HEK293 (cell line): ENCODE results near the gene SLC2A5.

Experiments used
- CTCF ChIA-PET: fragments of 350-600 bp; formaldehyde crosslinking; extraction: SDS; loops from one replicate; lab custom pipeline; 2021; ENCODE audit warnings: antibody characterized with exemption; lab: Yijun Ruan, JAX
- POLR2A ChIA-PET: fragments of 300-600 bp; formaldehyde crosslinking; extraction: SDS; loops from one replicate; lab custom pipeline; 2020; ENCODE audit warnings: antibody characterized with exemption, inconsistent platforms; lab: Yijun Ruan, JAX
- H3K27ac ChIP-seq: fragments of 200-500 bp; sonication (Bioruptor generic); 2 replicates; pipeline ENCODE4 v1.5.1; 2014; ENCODE audit warnings: low read depth, low read length, control low read depth, inconsistent platforms; ENCODE audit errors: extremely low read depth
- H3K36me3 ChIP-seq, 2 experiments: fragments of 200-500 bp in 1 of 2; sonication (Bioruptor generic) in 1 of 2; 1 replicate in 1 of 2; 2 replicates in 1 of 2; pipeline ENCODE4 v1.5.1; 2014 to 2017; ENCODE audit warnings: inconsistent platforms in 2 of 2, low read length in 2 of 2; ENCODE audit not compliant: control insufficient read depth in 2 of 2, insufficient read depth in 1 of 2
- H3K4me1 ChIP-seq: fragments of 200-500 bp; sonication (Bioruptor generic); 2 replicates; pipeline ENCODE4 v1.5.1; 2014; ENCODE audit warnings: mild to moderate bottlenecking, low read length, inconsistent platforms; ENCODE audit not compliant: control insufficient read depth, insufficient read depth
- H3K4me3 ChIP-seq: 2 replicates; pipeline ENCODE4 v1.5.1; 2011; ENCODE audit warnings: low read depth, mild to moderate bottlenecking, control low read depth, low read length, moderate library complexity
- H3K9me3 ChIP-seq: fragments of 200-500 bp; sonication (Bioruptor generic); 2 replicates; pipeline ENCODE4 v1.5.1; 2014; ENCODE audit warnings: low read depth, low read length, inconsistent platforms; ENCODE audit not compliant: control insufficient read depth, insufficient read depth
- OSR2 ChIP-seq: fragments of 450-650 bp; formaldehyde crosslinking; IDR thresholded peaks from 2 replicates; pipeline ENCODE4 v1.5.1; 2016; ENCODE audit warnings: missing biosample characterization, missing genetic modification characterization
- REPIN1 ChIP-seq: fragments of 450-650 bp; formaldehyde crosslinking; IDR thresholded peaks from 2 replicates; pipeline ENCODE4 v1.5.1; 2017; ENCODE audit warnings: missing biosample characterization, missing genetic modification characterization, low read depth
- ZEB2 ChIP-seq: fragments of 450-650 bp; formaldehyde crosslinking; IDR thresholded peaks from 2 replicates; pipeline ENCODE4 v1.5.1; 2016; ENCODE audit warnings: missing biosample characterization, missing genetic modification characterization
- ZFP69B ChIP-seq: fragments of 450-650 bp; formaldehyde crosslinking; IDR thresholded peaks from 2 replicates; pipeline ENCODE4 v1.5.1; 2016; ENCODE audit warnings: missing biosample characterization, missing genetic modification characterization
- ZNF112 ChIP-seq: fragments of 450-650 bp; formaldehyde crosslinking; IDR thresholded peaks from 2 replicates; pipeline ENCODE4 v1.5.0; 2017; ENCODE audit warnings: missing biosample characterization, missing genetic modification characterization
- ZNF121 ChIP-seq: fragments of 450-650 bp; formaldehyde crosslinking; IDR thresholded peaks from 2 replicates; pipeline ENCODE4 v1.5.1; 2016; ENCODE audit warnings: missing biosample characterization, missing genetic modification characterization
- ZNF555 ChIP-seq: fragments of 450-650 bp; formaldehyde crosslinking; conservative IDR thresholded peaks from 2 replicates; pipeline ENCODE4 v1.5.1; 2017; ENCODE audit warnings: missing biosample characterization, mild to moderate bottlenecking, missing genetic modification characterization, inconsistent platforms
- ZNF558 ChIP-seq: fragments of 450-650 bp; formaldehyde crosslinking; IDR thresholded peaks from 2 replicates; pipeline ENCODE4 v1.5.1; 2016; ENCODE audit warnings: missing biosample characterization, missing genetic modification characterization
- ZNF571 ChIP-seq: fragments of 450-650 bp; formaldehyde crosslinking; IDR thresholded peaks from 2 replicates; pipeline ENCODE4 v1.5.0; 2017; ENCODE audit warnings: missing biosample characterization, missing genetic modification characterization
- ZNF654 ChIP-seq: fragments of 450-650 bp; formaldehyde crosslinking; IDR thresholded peaks from 2 replicates; pipeline ENCODE4 v1.5.1; 2016; ENCODE audit warnings: low read depth, missing biosample characterization, missing genetic modification characterization
- ZNF677 ChIP-seq: fragments of 450-650 bp; IDR thresholded peaks from 2 replicates; pipeline ENCODE4 v1.5.0; 2018; ENCODE audit warnings: missing biosample characterization, mild to moderate bottlenecking, missing genetic modification characterization, moderate library complexity
- TF ChIP-seq, protein P1 (sequence below): fragments of 450-650 bp; formaldehyde crosslinking; IDR thresholded peaks from 2 replicates; pipeline ENCODE4 v1.5.1; 2016; ENCODE audit warnings: missing biosample characterization, missing genetic modification characterization
- TF ChIP-seq, protein P2 (sequence below): fragments of 450-650 bp; IDR thresholded peaks from 2 replicates; pipeline ENCODE4 v1.5.1; 2018; ENCODE audit warnings: missing biosample characterization, missing genetic modification characterization
- TF ChIP-seq, protein P3 (sequence below): fragments of 450-650 bp; formaldehyde crosslinking; IDR thresholded peaks from 2 replicates; pipeline ENCODE4 v1.5.1; 2016; ENCODE audit warnings: missing biosample characterization, missing genetic modification characterization

SLC2A5 gene

DNA sequence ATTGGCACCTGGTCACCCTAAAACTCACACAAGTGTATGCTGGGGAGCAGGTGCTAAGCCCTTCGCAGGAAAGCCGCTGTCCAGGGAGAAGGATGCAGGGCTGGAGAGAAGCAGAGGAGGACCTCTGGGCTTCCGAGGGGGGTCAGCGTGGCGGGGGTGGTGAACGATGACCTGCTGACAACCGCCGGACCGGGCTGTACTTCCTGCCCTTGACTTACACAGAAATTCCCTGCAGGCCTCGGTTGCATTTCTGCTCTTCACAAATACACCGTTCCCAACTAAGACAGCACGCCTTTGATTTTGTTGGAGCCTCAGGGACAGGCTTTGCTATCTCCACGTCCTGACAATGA, 80.8 kb downstream of the SLC2A5 start:
- ChIA-PET POLR2A (no interaction called here), CTCF (interaction anchor here (0.7 to 7.4 kb wide), 4 partner anchors 16 to 887 kb away, joined by 4 to 57 read pairs (median 36); no protein-coding TSS in a partner anchor)
- no peak overlapping the region for H3K27ac ChIP-seq
- TF ChIP-seq ZEB2 (tag by site-specific recombination) = no peak
- no peak for TF ChIP-seq ZNF558
- TF ChIP-seq ZNF555 = no peak
- no peak for TF ChIP-seq ZNF677 (tag by site-specific recombination)
- TF ChIP-seq OSR2 (tag by site-specific recombination) = no peak
- TF ChIP-seq REPIN1 (tag by site-specific recombination) = no peak
- TF ChIP-seq, protein P1, sequence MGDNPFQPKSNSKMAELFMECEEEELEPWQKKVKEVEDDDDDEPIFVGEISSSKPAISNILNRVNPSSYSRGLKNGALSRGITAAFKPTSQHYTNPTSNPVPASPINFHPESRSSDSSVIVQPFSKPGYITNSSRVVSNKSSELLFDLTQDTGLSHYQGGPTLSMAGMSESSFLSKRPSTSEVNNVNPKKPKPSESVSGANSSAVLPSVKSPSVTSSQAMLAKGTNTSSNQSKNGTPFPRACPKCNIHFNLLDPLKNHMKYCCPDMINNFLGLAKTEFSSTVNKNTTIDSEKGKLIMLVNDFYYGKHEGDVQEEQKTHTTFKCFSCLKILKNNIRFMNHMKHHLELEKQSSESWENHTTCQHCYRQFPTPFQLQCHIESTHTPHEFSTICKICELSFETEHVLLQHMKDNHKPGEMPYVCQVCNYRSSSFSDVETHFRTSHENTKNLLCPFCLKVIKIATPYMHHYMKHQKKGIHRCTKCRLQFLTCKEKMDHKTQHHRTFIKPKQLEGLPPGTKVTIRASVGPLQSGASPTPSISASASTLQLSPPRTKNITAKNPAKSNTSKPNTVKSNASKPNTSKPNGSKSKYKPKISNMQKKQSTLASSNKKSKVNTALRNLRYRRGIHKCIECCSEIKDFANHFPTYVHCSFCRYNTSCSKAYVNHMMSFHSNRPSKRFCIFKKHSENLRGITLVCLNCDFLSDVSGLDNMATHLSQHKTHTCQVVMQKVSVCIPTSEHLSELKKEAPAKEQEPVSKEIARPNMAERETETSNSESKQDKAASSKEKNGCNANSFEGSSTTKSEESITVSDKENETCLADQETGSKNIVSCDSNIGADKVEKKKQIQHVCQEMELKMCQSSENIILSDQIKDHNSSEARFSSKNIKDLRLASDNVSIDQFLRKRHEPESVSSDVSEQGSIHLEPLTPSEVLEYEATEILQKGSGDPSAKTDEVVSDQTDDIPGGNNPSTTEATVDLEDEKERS (tag by site-specific recombination) = no peak
- H3K36me3 ChIP-seq = no peaks in the 10 kb centered on the region
- H3K4me3 ChIP-seq = no peak overlapping the region
- H3K4me1 ChIP-seq = no peaks in the 10 kb centered on the region
- H3K9me3 ChIP-seq = no peaks in the 10 kb centered on the region

DNA sequence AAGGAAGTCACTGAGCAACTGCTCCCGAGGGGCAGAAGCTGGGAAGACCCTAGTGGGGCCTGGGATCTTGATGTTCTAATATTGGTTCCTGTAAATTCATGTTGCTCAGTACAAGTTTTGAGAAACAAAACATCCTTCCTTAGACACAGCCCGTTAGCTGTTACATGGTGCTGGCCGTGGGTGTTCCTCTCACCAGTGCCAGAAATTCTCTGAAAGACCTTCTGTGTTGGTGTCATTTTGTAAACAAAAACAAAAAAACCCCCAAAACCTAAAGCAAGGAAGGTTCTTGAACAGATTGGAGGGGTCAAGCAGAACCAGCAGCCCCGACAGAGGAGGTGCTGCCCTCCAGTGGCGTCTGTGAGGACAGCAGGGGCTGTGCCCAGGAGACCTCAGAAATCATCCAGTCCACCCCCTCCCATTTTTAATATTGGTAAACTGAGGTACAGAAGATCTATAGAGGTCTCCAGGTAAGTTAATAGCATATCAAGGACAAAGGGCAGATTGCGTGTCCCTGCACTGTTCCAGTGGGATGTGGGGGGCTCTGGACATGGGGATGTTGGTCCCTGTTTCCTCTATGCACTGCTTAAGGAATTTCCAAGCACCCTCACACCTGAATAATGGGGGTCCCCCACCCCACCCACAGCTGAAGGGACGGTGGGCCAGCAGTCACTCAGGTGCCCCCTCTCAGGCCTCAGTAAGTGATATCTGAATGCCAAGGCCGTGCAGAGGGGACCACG, 81.4 kb downstream of the SLC2A5 start:
- POLR2A ChIA-PET = no interaction called here

DNA sequence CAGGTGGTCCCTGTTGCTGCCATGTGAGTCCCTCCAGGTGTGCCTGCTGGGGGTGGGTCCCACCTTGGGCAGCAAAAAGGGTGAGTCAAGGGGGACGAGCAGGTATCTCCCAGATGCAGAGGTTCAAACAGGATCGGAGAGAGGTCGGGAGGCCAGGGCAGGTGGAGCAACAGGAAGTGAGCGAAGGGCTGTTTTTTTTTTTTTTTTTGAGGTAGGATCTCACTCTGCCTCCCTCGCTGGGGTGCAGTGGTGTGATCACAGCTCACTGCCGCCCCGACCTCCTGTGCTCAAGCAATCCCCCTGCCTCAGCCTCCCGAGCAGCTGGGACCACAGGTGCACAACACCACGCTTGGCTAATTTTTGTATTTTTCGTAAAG, 82.6 kb downstream of the SLC2A5 start:
- CTCF ChIA-PET = interaction anchor here (0.7 to 5.6 kb wide), 11 partner anchors 20 to 128 kb away, joined by 3 to 44 read pairs (median 5); no protein-coding TSS in a partner anchor
- TF ChIP-seq OSR2 (tag by site-specific recombination) = no peak
- TF ChIP-seq, protein P2, sequence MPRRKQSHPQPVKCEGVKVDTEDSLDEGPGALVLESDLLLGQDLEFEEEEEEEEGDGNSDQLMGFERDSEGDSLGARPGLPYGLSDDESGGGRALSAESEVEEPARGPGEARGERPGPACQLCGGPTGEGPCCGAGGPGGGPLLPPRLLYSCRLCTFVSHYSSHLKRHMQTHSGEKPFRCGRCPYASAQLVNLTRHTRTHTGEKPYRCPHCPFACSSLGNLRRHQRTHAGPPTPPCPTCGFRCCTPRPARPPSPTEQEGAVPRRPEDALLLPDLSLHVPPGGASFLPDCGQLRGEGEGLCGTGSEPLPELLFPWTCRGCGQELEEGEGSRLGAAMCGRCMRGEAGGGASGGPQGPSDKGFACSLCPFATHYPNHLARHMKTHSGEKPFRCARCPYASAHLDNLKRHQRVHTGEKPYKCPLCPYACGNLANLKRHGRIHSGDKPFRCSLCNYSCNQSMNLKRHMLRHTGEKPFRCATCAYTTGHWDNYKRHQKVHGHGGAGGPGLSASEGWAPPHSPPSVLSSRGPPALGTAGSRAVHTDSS (tag by site-specific recombination) = no peak
- no peak for TF ChIP-seq ZNF121 (tag by site-specific recombination)
- TF ChIP-seq, protein P1 (tag by site-specific recombination) = no peak
- no peak for TF ChIP-seq ZNF112 (tag by site-specific recombination)
- no peak for TF ChIP-seq ZFP69B (tag by site-specific recombination)
- TF ChIP-seq, all 188 proteins: peak for 0
- Histone ChIP-seq H3K27ac (no peak overlapping the region), H3K4me1 (no peaks in the 10 kb centered on the region), H3K9me3 (no peaks in the 10 kb centered on the region), H3K36me3 (no peaks in the 10 kb centered on the region), H3K4me3 (no peak overlapping the region)
- POLR2A ChIA-PET = no interaction called here

More for the DNA sequence above, 81.4 kb downstream of the SLC2A5 start:
- CTCF ChIA-PET = interaction anchor here (0.6 to 7.4 kb wide), 23 partner anchors 17 to 1319 kb away, joined by 3 to 57 read pairs (median 4); no protein-coding TSS in a partner anchor
- no peaks in the 10 kb centered on the region for H3K9me3 ChIP-seq
- no peak overlapping the region for H3K27ac ChIP-seq
- H3K4me1 ChIP-seq = no peaks in the 10 kb centered on the region
- no peak overlapping the region for H3K4me3 ChIP-seq
- TF ChIP-seq, protein P3, sequence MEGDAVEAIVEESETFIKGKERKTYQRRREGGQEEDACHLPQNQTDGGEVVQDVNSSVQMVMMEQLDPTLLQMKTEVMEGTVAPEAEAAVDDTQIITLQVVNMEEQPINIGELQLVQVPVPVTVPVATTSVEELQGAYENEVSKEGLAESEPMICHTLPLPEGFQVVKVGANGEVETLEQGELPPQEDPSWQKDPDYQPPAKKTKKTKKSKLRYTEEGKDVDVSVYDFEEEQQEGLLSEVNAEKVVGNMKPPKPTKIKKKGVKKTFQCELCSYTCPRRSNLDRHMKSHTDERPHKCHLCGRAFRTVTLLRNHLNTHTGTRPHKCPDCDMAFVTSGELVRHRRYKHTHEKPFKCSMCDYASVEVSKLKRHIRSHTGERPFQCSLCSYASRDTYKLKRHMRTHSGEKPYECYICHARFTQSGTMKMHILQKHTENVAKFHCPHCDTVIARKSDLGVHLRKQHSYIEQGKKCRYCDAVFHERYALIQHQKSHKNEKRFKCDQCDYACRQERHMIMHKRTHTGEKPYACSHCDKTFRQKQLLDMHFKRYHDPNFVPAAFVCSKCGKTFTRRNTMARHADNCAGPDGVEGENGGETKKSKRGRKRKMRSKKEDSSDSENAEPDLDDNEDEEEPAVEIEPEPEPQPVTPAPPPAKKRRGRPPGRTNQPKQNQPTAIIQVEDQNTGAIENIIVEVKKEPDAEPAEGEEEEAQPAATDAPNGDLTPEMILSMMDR = peak; percentile 30
- TF ChIP-seq ZNF571 = no peak
- TF ChIP-seq ZNF654 = peak; percentile 64
- no peaks in the 10 kb centered on the region for H3K36me3 ChIP-seq
